H1 (cell line): Measurements from ENCODE around the gene EIPR1.

ENCODE experiments used
- CHD1 ChIP-seq: IDR thresholded peaks from 2 replicates; pipeline ENCODE4 v1.6.1; 2012; ENCODE audit warnings: low read depth, low read length, improper control_type of control experiment
- POLR2AphosphoS5 ChIP-seq: IDR thresholded peaks from 2 replicates; pipeline ENCODE4 v1.6.1; 2011; ENCODE audit warnings: low read depth, low read length
- RFX5 ChIP-seq: IDR thresholded peaks from 2 replicates; pipeline ENCODE4 v1.6.1; 2011; ENCODE audit warnings: low read depth, low read length, improper control_type of control experiment, borderline replicate concordance
- TF ChIP-seq, protein P1 (sequence below): IDR thresholded peaks from 2 replicates; pipeline ENCODE4 v1.6.1; 2011; ENCODE audit warnings: low read length, improper control_type of control experiment
- TF ChIP-seq, protein P2 (sequence below), 3 experiments: IDR thresholded peaks; 1 replicate in 2 of 3; 2 replicates in 1 of 3; pipeline versions ENCODE4 v1.5.1 to v1.6.1; 2011; ENCODE audit warnings: low read length in 3 of 3, mild to moderate bottlenecking in 3 of 3, inconsistent platforms in 2 of 3, low read depth in 1 of 3, moderate library complexity in 1 of 3; ENCODE audit not compliant: insufficient read depth in 1 of 3; ENCODE audit errors: control extremely low read depth in 1 of 3
- TF ChIP-seq, protein P3 (sequence below): IDR thresholded peaks from 2 replicates; pipeline ENCODE4 v1.6.1; 2011; ENCODE audit warnings: low read depth, mild to moderate bottlenecking, low read length; ENCODE audit not compliant: insufficient read depth

DNA sequence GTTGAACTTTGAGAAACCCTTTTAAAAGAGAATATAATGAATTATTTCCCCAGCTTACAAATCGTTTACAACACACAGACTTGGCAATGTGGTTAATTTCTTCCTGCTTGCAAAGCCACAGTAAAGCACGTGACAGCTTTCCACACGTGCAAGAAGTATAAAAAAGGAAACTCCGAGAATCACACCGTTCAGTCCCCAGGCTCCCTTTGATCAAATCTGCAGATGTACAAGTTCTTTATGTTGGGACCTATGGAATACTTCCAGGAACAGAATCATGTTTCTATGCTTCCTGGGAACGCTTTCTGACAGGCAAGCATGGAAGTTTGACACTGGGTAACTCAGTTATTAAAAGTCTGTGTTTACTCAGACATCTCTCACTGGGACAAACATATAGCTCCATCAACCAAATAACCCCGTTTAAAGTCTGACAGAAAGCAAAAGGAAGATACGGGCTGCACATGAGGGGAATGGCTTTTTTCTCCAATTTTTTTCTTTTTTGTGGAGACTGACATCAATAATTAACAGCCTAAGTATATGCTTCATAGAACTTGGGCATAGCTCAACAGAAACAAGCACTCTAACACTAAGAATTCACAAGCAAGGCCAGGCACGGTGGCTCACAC is 134.8 kb downstream of the EIPR1 start:
- TF ChIP-seq CHD1 (no peak), POLR2AphosphoS5 (no peak), RFX5 (no peak)
- TF ChIP-seq, protein P1, sequence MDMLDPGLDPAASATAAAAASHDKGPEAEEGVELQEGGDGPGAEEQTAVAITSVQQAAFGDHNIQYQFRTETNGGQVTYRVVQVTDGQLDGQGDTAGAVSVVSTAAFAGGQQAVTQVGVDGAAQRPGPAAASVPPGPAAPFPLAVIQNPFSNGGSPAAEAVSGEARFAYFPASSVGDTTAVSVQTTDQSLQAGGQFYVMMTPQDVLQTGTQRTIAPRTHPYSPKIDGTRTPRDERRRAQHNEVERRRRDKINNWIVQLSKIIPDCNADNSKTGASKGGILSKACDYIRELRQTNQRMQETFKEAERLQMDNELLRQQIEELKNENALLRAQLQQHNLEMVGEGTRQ: no peak
- TF ChIP-seq, protein P2, sequence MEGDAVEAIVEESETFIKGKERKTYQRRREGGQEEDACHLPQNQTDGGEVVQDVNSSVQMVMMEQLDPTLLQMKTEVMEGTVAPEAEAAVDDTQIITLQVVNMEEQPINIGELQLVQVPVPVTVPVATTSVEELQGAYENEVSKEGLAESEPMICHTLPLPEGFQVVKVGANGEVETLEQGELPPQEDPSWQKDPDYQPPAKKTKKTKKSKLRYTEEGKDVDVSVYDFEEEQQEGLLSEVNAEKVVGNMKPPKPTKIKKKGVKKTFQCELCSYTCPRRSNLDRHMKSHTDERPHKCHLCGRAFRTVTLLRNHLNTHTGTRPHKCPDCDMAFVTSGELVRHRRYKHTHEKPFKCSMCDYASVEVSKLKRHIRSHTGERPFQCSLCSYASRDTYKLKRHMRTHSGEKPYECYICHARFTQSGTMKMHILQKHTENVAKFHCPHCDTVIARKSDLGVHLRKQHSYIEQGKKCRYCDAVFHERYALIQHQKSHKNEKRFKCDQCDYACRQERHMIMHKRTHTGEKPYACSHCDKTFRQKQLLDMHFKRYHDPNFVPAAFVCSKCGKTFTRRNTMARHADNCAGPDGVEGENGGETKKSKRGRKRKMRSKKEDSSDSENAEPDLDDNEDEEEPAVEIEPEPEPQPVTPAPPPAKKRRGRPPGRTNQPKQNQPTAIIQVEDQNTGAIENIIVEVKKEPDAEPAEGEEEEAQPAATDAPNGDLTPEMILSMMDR (IDR thresholded peaks at IDR 0.05; ENCODE audit: control extremely low read depth in 1 of 3, insufficient read depth in 1 of 3, low read depth in 1 of 3, low read length in 3 of 3): no peak
- TF ChIP-seq, protein P3, sequence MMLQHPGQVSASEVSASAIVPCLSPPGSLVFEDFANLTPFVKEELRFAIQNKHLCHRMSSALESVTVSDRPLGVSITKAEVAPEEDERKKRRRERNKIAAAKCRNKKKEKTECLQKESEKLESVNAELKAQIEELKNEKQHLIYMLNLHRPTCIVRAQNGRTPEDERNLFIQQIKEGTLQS: no peak
